Astrocyte of the spinal cord (primary cell): ENCODE data around the gene IRS1.

Source experiments
- DNase-seq: peaks from one replicate; pipeline ENCODE4 v3.0.0; 2011; ENCODE audit warnings: low read depth, low spot score
- H3K4me3 ChIP-seq: 2 replicates; pipeline ENCODE4 v1.5.1; 2011; ENCODE audit warnings: low read depth, mild to moderate bottlenecking, low read length, moderate library complexity
- CTCF ChIP-seq: IDR thresholded peaks from 2 replicates; pipeline ENCODE4 v1.5.1; 2012; ENCODE audit warnings: low read depth, mild to moderate bottlenecking, low read length, inconsistent platforms
- in situ Hi-C: cut with HindIII; loops from 2 replicates; pipeline ENCODE4 v1.10.0; 2017; ENCODE audit warnings: low sequenced_read_pairs

The IRS1 gene

GRCh38 chr2:226782092-226782713 is 17.4 kb downstream of the IRS1 start:
- H3K4me3 ChIP-seq = no peak overlapping the region
- DNase-seq = peak; percentile 91
- no peak for TF ChIP-seq CTCF
- in situ Hi-C loops = loop anchor here (25.0 kb wide), 1 partner anchor 1120 kb away; no protein-coding TSS in a partner anchor

GRCh38 chr2:226780431-226780830 is 19.2 kb downstream of the IRS1 start:
- no peak for TF ChIP-seq CTCF
- in situ Hi-C loops = loop anchor here (25.0 kb wide), 1 partner anchor 1118 kb away; no protein-coding TSS in a partner anchor
- H3K4me3 ChIP-seq = no peak overlapping the region
- no peak for DNase-seq

- no peak for TF ChIP-seq CTCF
- in situ Hi-C loops = loop anchor here (25.0 kb wide), 1 partner anchor 1115 kb away; no protein-coding TSS in a partner anchor
- no peak for DNase-seq
- no peak overlapping the region for H3K4me3 ChIP-seq
Measured at GRCh38 chr2:226777611-226778010, 22.0 kb downstream of the IRS1 start.

- TF ChIP-seq CTCF = no peak
- H3K4me3 ChIP-seq = no peak overlapping the region
- in situ Hi-C loops = loop anchor here (25.0 kb wide), 1 partner anchor 1114 kb away; no protein-coding TSS in a partner anchor
- no peak for DNase-seq
Measured at GRCh38 chr2:226776104-226776503, 23.5 kb downstream of the IRS1 start.

- no peak for DNase-seq
- no peak for TF ChIP-seq CTCF
- H3K4me3 ChIP-seq = no peak overlapping the region
- in situ Hi-C loops = loop anchor here (25.0 kb wide), 1 partner anchor 1113 kb away; no protein-coding TSS in a partner anchor
Measured at GRCh38 chr2:226775032-226775509, 24.5 kb downstream of the IRS1 start.

GRCh38 chr2:226773291-226773690 is 26.3 kb downstream of the IRS1 start:
- in situ Hi-C loops = no loop called here
- no peak for TF ChIP-seq CTCF

More at GRCh38 chr2:226773291-226773690, 26.3 kb downstream of the IRS1 start:
- H3K4me3 ChIP-seq = no peak overlapping the region
- DNase-seq = peak; percentile 39
